Measurements from ENCODE around the gene NETO2.

- TF ChIP-seq REST (IDR thresholded peaks at IDR 0.05; ENCODE audit: low read depth, low read length) (no peak), CUX1 (IDR thresholded peaks at IDR 0.05; ENCODE audit: insufficient replicate concordance, low read depth, low read length) (no peak), CTCF (IDR thresholded peaks at IDR 0.05 in 2 of 3, conservative IDR thresholded peaks at IDR 0.05 in 1 of 3; ENCODE audit: control insufficient read depth in 2 of 3, extremely low read depth in 1 of 3, insufficient read depth in 1 of 3, low read depth in 3 of 3, low read length in 3 of 3) (no peak), MXI1 (IDR thresholded peaks at IDR 0.05; ENCODE audit: low read depth, low read length) (no peak), CHD2 (IDR thresholded peaks at IDR 0.05; ENCODE audit: borderline replicate concordance, low read depth, low read length) (no peak), HDGF (IDR thresholded peaks at IDR 0.05) (no peak), ELK1 (IDR thresholded peaks at IDR 0.05; ENCODE audit: low read depth, low read length) (no peak), BCLAF1 (IDR thresholded peaks at IDR 0.05) (no peak)
These were observed 89.4 kb downstream of the NETO2 start for GRCh38 chr16:47054306-47054705.

Data from GM12878 (cell line).